Stimulated activated naive CD8-positive, alpha-beta T cell treated with anti-CD3 and anti-CD28 coated beads, Interleukin-15, Interleukin-2, amounts not matched to agents 100 ng/mL and 50 ng/mL, for 24 hours (primary cell): ENCODE data around the gene C9orf78.

Experiments
- H3K27ac Mint-ChIP-seq: one replicate; pipeline ENCODE4 v1.8.0; 2021; ENCODE audit warnings: mild to moderate bottlenecking, mixed read lengths
- H3K27me3 Mint-ChIP-seq: one replicate; pipeline ENCODE4 v1.8.0; 2021; ENCODE audit warnings: mixed read lengths
- H3K36me3 Mint-ChIP-seq: one replicate; pipeline ENCODE4 v1.8.0; 2021; ENCODE audit warnings: low read depth, mixed read lengths
- H3K4me1 Mint-ChIP-seq: one replicate; pipeline ENCODE4 v1.8.0; 2021; ENCODE audit warnings: low read depth, mixed read lengths
- H3K4me3 Mint-ChIP-seq: one replicate; pipeline ENCODE4 v1.8.0; 2021; ENCODE audit warnings: mild to moderate bottlenecking, mixed read lengths
- H3K9me3 Mint-ChIP-seq: one replicate; pipeline ENCODE4 v1.8.0; 2021; ENCODE audit warnings: mixed read lengths

Gene C9orf78

DNA sequence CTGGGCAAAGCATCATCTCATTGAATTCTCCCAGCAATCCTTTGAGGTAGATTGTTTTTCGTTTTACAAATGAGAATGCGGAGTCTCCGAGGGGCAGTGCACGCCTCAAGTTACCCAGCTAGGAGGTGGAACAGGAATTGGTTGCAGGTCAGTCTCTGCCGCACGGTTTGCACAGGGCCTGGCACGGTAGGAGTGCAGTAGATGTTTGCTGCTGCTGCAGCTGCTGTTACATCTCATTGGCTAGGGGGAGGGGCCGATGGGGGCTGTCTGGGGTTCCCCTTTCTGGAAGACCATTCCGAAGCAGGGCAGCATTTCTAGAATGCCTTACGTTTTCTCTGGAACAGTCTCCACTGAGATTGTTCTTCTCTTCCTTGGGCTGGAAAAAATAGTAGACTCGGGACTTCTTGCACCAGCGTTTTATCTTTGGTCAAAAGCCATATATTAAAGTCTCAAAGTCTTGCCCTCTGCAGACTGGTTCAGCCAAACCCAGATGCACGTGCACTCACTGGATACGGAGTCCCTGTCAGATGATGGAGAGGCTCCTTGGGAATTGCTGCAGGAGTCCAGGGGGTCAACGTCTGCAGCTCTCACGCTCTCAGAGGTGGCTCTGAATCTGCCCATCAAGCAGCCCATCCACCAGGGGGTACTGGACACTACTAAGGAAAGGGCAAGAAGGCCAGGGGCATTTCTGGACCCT lies 1.4 kb upstream of the C9orf78 start:
- Mint-ChIP-seq H3K4me1 (peaks cover 67% of the 10 kb centered on the region), H3K27ac (peak overlapping the region; percentile 89), H3K27me3 (no peaks in the 10 kb centered on the region), H3K4me3 (peak overlapping the region; percentile 95), H3K9me3 (no peaks in the 10 kb centered on the region), H3K36me3 (peaks cover 27% of the 10 kb centered on the region)

DNA sequence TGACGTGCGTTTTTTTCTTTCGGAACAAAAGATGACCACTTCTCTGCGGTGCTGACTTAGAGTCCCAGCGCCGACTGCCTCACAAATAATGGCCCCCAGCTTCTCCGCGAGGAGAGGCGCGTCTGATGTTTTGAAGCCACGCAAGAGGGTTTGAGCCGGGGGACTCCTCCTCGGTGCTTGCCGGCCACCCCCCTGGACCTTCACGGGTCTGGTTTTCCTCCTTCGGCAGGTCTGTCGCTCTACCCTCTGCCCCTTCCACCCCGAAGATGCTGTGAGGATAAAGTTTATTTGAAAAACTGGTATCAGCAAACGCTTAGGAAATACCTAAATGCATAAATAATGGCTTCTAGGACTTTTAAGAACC lies 767 bp upstream of the C9orf78 start:
- H3K27ac Mint-ChIP-seq: peak overlapping the region; percentile 89
- H3K4me3 Mint-ChIP-seq: peak overlapping the region; percentile 95
- no peaks in the 10 kb centered on the region for H3K27me3 Mint-ChIP-seq
- H3K4me1 Mint-ChIP-seq: peaks cover 60% of the 10 kb centered on the region
- no peaks in the 10 kb centered on the region for H3K9me3 Mint-ChIP-seq
- H3K36me3 Mint-ChIP-seq: peaks cover 32% of the 10 kb centered on the region

DNA sequence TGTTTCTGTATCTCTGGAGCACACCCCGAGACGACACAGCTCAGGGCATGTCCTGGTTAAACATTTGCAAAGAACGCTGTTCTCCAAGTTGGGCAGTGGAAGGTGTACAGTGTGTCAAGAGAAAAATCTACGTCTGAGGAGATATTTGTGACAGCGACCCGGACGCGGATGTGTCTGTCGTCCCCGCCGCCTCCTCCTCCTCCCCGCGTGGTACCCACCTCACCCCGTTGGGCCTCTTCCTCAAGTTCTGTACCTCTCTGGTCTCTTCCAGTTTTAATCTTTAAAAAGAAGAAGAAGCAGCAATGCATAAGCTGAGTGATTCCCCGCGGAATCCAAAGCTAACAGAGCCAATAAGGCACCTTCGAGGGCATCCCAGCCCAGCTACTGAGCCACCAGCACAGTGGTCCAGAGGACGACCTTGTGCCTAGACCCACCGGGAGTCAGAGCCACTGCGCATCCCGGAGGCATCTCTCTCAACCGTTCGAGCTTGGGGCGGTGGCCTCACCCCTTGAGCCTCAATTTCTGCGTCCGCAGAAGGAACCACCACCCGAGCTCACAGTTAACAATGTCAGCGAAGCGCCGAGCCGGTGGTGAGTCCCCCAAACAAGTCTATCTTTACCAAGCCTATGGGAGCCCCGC lies 467 bp downstream of the C9orf78 start:
- H3K27ac Mint-ChIP-seq: peak overlapping the region; percentile 94
- H3K36me3 Mint-ChIP-seq: peaks cover 43% of the 10 kb centered on the region
- no peaks in the 10 kb centered on the region for H3K27me3 Mint-ChIP-seq
- H3K4me1 Mint-ChIP-seq: peaks cover 51% of the 10 kb centered on the region
- H3K9me3 Mint-ChIP-seq: no peaks in the 10 kb centered on the region
- peak overlapping the region; percentile 95 for H3K4me3 Mint-ChIP-seq

DNA sequence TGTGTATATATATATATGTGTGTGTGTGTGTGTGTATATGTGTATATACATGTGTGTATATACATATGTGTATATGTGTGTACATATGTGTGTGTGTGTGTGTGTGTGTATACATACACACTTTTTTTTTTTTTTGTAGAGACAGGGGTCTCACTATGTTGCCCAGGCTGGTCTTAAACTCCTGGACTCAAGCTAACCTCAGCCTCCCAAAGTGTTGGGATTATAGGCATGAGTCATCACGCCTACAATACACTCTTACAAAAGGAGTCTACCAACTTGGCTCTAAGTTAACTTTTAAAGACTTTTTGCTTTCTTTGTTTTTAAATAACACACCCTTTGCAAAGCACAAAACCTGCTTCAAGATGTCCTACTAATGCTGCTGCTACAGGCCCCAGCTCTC lies 2.1 kb downstream of the C9orf78 start:
- Mint-ChIP-seq H3K36me3 (peaks cover 58% of the 10 kb centered on the region), H3K4me1 (peaks cover 35% of the 10 kb centered on the region), H3K9me3 (no peaks in the 10 kb centered on the region), H3K27ac (peak overlapping the region; percentile 94), H3K4me3 (peak overlapping the region; percentile 95), H3K27me3 (no peaks in the 10 kb centered on the region)

GRCh38 chr9:129828969-129829368 lies 6.1 kb downstream of the C9orf78 start:
- no peaks in the 10 kb centered on the region for H3K9me3 Mint-ChIP-seq
- peaks cover 57% of the 10 kb centered on the region for H3K36me3 Mint-ChIP-seq
- H3K4me1 Mint-ChIP-seq: peaks cover 9% of the 10 kb centered on the region
- H3K27ac Mint-ChIP-seq: peak overlapping the region; percentile 50
- no peaks in the 10 kb centered on the region for H3K27me3 Mint-ChIP-seq
- no peak overlapping the region for H3K4me3 Mint-ChIP-seq

DNA sequence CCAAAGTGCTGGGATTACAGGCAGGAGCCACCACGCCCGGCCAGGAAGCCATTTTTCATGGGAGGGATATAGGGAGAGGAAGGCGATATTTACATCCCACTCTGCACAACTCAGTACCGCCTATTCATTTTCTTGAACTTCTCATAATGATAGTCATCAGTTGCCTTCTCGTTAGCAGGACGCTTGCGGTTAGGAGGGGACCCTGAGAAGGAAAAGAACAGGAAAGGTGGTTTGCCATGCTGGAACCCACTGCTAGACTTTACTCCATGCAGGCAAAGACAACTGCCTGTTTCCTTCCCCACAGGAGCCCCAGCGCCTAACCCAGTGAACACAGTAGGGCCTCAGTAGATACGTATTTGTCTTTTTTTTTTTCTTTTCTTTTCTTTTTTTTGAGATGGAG lies 7.0 kb downstream of the C9orf78 start:
- Mint-ChIP-seq H3K27ac (peak overlapping the region; percentile 8), H3K27me3 (no peaks in the 10 kb centered on the region), H3K9me3 (no peaks in the 10 kb centered on the region), H3K4me1 (peaks cover 1% of the 10 kb centered on the region), H3K36me3 (peaks cover 50% of the 10 kb centered on the region), H3K4me3 (no peak overlapping the region)

DNA sequence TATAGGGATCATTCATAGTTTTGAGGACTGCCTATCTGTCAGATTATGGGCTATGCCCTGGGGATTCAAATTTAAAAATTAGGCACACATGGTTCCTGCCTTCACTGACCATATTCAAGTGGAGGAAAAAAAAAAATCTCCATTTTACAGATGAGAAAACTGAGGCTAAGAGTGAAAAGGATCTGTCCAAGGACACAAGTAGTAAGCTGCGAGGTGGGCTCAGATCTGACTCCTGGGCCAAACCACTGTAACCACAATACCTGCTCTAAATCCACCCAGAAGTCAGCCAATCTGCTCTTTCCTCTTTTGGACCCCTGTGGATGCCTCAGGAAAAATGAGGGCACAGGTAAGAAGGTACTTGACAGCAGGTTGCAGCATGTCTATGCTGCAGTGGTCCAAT lies 8.3 kb downstream of the C9orf78 start:
- Mint-ChIP-seq H3K27me3 (no peaks in the 10 kb centered on the region), H3K9me3 (no peaks in the 10 kb centered on the region), H3K36me3 (peaks cover 50% of the 10 kb centered on the region), H3K4me1 (peaks cover 11% of the 10 kb centered on the region), H3K27ac (peak overlapping the region; percentile 21), H3K4me3 (no peak overlapping the region)

- Mint-ChIP-seq H3K4me3 (no peak overlapping the region), H3K27ac (no peak overlapping the region)
These were observed 8.7 kb downstream of the C9orf78 start for GRCh38 chr9:129826344-129826743.

GRCh38 chr9:129823935-129824601 lies 11.0 kb downstream of the C9orf78 start, which contains the start of gene TOR1A:
Gene TOR1A (minus strand): TSS chr9:129824136. CDS start chr9:129824085, 51 bp downstream.
- H3K9me3 Mint-ChIP-seq: no peaks in the 10 kb centered on the region
- H3K27me3 Mint-ChIP-seq: no peaks in the 10 kb centered on the region
- H3K36me3 Mint-ChIP-seq: peaks cover 39% of the 10 kb centered on the region
- peaks cover 11% of the 10 kb centered on the region for H3K4me1 Mint-ChIP-seq
- H3K4me3 Mint-ChIP-seq: peak within 1 kb of the TSS; percentile 88
- peak within 1 kb of the TSS; percentile 63 for H3K27ac Mint-ChIP-seq

More at GRCh38 chr9:129826344-129826743, 8.7 kb downstream of the C9orf78 start:
- peaks cover 49% of the 10 kb centered on the region for H3K36me3 Mint-ChIP-seq
- no peaks in the 10 kb centered on the region for H3K27me3 Mint-ChIP-seq
- H3K9me3 Mint-ChIP-seq: no peaks in the 10 kb centered on the region
- H3K4me1 Mint-ChIP-seq: peaks cover 11% of the 10 kb centered on the region

- peaks cover 11% of the 10 kb centered on the region for H3K4me1 Mint-ChIP-seq
- H3K4me3 Mint-ChIP-seq: peak overlapping the region; percentile 88
- no peaks in the 10 kb centered on the region for H3K27me3 Mint-ChIP-seq
- peaks cover 39% of the 10 kb centered on the region for H3K36me3 Mint-ChIP-seq
- H3K27ac Mint-ChIP-seq: no peak overlapping the region
- no peaks in the 10 kb centered on the region for H3K9me3 Mint-ChIP-seq
These were observed 11.5 kb downstream of the C9orf78 start for GRCh38 chr9:129823542-129823934.

- peak overlapping the region; percentile 88 for H3K4me3 Mint-ChIP-seq
- peaks cover 41% of the 10 kb centered on the region for H3K36me3 Mint-ChIP-seq
- H3K27ac Mint-ChIP-seq: peak overlapping the region; percentile 63
- H3K9me3 Mint-ChIP-seq: no peaks in the 10 kb centered on the region
- no peaks in the 10 kb centered on the region for H3K27me3 Mint-ChIP-seq
- peaks cover 11% of the 10 kb centered on the region for H3K4me1 Mint-ChIP-seq
These were observed 12.1 kb downstream of the C9orf78 start for GRCh38 chr9:129822898-129823541.

DNA sequence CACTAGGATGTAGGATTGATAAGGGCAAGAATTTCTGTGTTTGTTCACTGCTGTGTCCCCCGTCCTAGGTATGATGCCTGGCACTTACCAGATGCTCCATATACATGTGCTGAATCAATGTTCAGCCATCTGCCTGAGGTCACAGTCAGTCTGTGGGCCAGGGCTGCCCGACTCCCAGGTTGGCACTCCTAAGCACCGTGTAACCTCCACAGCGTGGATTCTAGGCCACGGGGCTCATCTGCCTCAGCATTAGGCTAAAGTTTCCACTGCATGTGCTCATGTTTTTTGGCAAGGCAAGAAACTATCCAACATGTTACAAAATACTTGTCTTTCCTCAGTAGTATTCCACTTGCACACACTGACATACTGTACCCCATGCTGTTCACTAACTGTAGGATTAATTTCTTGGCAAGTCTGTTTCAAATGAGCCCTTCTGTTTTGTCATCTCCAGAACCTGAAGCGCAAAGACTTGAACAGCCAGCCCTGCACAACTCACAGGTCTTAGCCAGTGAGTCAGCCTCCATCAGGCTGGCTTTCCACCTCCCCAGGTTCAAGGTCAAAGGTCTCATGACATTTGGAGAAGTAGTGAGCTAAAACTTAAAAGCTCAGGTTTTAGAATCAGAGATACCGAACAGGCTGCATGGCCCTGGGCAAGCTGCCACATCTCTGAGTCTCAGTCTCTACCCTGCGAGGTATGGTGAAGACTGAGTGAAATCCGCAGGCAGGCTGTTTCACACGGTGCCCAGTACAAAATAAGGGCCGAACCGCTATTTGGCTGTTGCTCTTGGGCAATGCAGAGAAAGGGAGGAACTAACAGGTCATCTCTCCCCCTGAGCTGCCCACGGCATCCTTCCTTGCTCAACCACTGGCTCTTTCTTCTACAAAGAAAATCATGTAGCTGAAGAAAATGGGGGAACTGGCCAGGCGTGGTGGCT lies 18.3 kb downstream of the C9orf78 start:
- Mint-ChIP-seq H3K27me3 (no peaks in the 10 kb centered on the region), H3K36me3 (peaks cover 65% of the 10 kb centered on the region), H3K4me3 (no peak overlapping the region), H3K4me1 (peaks cover 8% of the 10 kb centered on the region), H3K9me3 (no peaks in the 10 kb centered on the region), H3K27ac (peak overlapping the region; percentile 9)

DNA sequence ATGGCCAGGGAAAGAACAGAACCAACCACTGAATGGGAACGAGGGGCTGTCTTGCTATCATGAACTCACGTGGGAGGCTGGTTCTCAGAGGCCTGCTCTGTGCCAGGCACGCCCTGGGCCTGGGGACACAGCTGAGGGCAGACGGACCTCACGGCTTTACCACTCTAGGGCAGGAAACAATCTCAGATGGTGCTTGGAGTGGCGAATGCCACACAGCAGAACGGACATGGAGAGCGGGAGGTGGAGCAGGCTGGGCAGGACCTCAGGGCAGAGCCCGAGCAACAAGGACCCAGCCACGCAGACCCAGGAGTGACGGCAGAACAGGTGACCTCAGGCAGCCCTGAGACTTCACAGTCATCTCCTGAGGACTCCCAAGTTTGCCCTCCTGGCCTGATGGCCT lies 19.8 kb downstream of the C9orf78 start:
- peak overlapping the region; percentile 71 for H3K27ac Mint-ChIP-seq

More for the DNA sequence above, 19.8 kb downstream of the C9orf78 start:
- Mint-ChIP-seq H3K36me3 (peaks cover 68% of the 10 kb centered on the region), H3K4me3 (no peak overlapping the region), H3K4me1 (peaks cover 8% of the 10 kb centered on the region), H3K27me3 (no peaks in the 10 kb centered on the region), H3K9me3 (no peaks in the 10 kb centered on the region)
